ENCODE measurements around the gene MEIG1.

MEIG1 gene

GRCh38 chr10:14918964-14919363, 40.2 kb upstream of the MEIG1 start:
- no peaks in the 10 kb centered on the region for H3K27me3 Mint-ChIP-seq (ENCODE audit: low read depth)
- peaks cover 40% of the 10 kb centered on the region for H3K9me3 Mint-ChIP-seq
- no peak overlapping the region for H3K4me3 Mint-ChIP-seq
- no peak overlapping the region for H3K27ac Mint-ChIP-seq
- peaks cover 93% of the 10 kb centered on the region for H3K36me3 Mint-ChIP-seq (ENCODE audit: low read depth)
- TF ChIP-seq, protein P1, sequence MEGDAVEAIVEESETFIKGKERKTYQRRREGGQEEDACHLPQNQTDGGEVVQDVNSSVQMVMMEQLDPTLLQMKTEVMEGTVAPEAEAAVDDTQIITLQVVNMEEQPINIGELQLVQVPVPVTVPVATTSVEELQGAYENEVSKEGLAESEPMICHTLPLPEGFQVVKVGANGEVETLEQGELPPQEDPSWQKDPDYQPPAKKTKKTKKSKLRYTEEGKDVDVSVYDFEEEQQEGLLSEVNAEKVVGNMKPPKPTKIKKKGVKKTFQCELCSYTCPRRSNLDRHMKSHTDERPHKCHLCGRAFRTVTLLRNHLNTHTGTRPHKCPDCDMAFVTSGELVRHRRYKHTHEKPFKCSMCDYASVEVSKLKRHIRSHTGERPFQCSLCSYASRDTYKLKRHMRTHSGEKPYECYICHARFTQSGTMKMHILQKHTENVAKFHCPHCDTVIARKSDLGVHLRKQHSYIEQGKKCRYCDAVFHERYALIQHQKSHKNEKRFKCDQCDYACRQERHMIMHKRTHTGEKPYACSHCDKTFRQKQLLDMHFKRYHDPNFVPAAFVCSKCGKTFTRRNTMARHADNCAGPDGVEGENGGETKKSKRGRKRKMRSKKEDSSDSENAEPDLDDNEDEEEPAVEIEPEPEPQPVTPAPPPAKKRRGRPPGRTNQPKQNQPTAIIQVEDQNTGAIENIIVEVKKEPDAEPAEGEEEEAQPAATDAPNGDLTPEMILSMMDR (IDR thresholded peaks at IDR 0.05; ENCODE audit: unreplicated experiment in 3 of 3), result no peak
- H3K4me1 Mint-ChIP-seq, result no peaks in the 10 kb centered on the region

DNA sequence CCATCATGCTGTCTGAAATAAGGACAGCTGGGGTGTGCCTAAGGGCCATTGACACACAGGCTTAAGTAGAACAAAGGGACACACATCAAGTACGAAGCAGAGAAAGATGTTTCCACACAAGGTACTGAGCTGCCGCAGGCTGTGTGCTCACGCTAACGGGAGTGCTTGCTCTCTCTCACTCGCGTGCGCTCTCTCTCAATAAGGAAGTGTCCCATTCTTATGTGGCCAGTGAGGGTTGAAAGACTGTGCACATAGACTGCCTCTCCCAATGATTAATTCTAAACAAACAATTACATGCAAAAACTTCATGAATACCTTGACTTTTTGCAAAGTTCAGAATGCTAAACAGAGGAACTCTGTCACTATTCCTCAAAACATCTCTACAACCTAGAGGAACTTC, 35.2 kb upstream of the MEIG1 start:
- TF ChIP-seq, protein P1 (IDR thresholded peaks at IDR 0.05; ENCODE audit: unreplicated experiment in 3 of 3), result no peak
- Mint-ChIP-seq H3K27ac (no peak overlapping the region), H3K27me3 (ENCODE audit: low read depth) (no peaks in the 10 kb centered on the region), H3K4me3 (no peak overlapping the region), H3K9me3 (peaks cover 2% of the 10 kb centered on the region), H3K4me1 (no peaks in the 10 kb centered on the region), H3K36me3 (ENCODE audit: low read depth) (peaks cover 77% of the 10 kb centered on the region)

GRCh38 chr10:14925268-14925667, 33.9 kb upstream of the MEIG1 start:
- H3K27me3 Mint-ChIP-seq (ENCODE audit: low read depth), result no peaks in the 10 kb centered on the region
- no peak overlapping the region for H3K27ac Mint-ChIP-seq
- TF ChIP-seq, protein P1 (IDR thresholded peaks at IDR 0.05; ENCODE audit: unreplicated experiment in 3 of 3), result no peak
- no peaks in the 10 kb centered on the region for H3K4me1 Mint-ChIP-seq
- peaks cover 64% of the 10 kb centered on the region for H3K36me3 Mint-ChIP-seq (ENCODE audit: low read depth)
- no peak overlapping the region for H3K4me3 Mint-ChIP-seq
- H3K9me3 Mint-ChIP-seq, result no peaks in the 10 kb centered on the region

DNA sequence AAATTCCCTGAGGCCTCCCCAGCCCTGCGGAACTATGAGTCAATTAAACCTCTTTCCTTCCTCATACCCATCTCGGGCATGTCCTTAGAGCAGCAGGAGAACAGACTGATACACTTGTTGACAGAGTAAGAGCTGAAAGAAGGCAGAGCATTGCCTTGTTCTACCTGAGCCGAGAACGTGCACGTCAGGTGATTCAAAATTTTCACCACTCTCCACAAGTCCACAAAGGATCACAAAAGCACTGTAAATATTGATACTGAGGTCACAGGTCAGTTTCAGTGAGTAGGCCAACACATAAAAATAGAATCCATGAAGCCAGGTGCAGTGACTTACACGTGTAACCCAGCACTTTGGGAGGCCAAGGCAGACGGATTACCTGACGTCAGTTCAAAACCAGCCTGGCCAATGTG, 33.1 kb upstream of the MEIG1 start:
- Mint-ChIP-seq H3K9me3 (no peaks in the 10 kb centered on the region), H3K4me1 (no peaks in the 10 kb centered on the region), H3K36me3 (ENCODE audit: low read depth) (peaks cover 58% of the 10 kb centered on the region), H3K27me3 (ENCODE audit: low read depth) (no peaks in the 10 kb centered on the region), H3K4me3 (no peak overlapping the region), H3K27ac (no peak overlapping the region)
- TF ChIP-seq, protein P1 (IDR thresholded peaks at IDR 0.05; ENCODE audit: unreplicated experiment in 3 of 3), result no peak

DNA sequence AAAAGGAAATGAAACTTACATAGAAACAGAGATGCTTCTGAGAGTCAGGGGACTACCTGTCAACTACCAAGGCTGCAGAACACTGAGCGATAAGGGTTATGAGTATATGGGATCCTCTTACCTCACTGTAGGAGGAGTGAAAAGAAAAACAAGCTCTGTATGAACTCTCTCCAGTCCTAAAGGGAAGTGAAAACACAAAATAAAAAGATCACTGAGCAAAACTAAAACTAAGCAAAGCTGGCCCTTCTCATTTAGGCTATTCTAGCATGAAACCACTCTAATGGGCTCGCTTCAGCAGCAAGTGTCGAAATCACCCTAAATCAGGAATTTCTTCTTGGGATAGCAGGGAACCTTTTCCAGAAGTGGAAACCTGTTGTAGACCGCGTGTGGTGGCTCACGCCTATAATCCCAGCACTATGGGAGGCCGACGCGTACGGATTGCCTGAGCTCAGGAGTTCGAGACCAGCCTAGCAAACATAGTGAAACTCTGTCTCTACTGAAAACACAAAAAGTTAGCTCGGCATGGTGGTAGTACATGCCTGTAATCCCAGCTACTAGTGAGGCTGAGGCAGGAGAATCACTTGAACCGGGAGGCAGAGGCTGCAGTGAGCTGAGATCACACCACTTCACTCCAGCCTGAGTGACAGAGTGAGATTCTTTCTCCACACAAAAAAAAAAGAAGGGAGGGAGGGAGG, 32.3 kb upstream of the MEIG1 start:
- H3K4me3 Mint-ChIP-seq, result no peak overlapping the region
- peaks cover 55% of the 10 kb centered on the region for H3K36me3 Mint-ChIP-seq (ENCODE audit: low read depth)
- TF ChIP-seq, protein P1 (IDR thresholded peaks at IDR 0.05; ENCODE audit: unreplicated experiment in 3 of 3), result no peak
- no peaks in the 10 kb centered on the region for H3K9me3 Mint-ChIP-seq
- no peaks in the 10 kb centered on the region for H3K4me1 Mint-ChIP-seq
- no peaks in the 10 kb centered on the region for H3K27me3 Mint-ChIP-seq (ENCODE audit: low read depth)
- no peak overlapping the region for H3K27ac Mint-ChIP-seq

- H3K4me1 Mint-ChIP-seq, result peaks cover 3% of the 10 kb centered on the region
- H3K27ac Mint-ChIP-seq, result no peak overlapping the region
- TF ChIP-seq, protein P1 (IDR thresholded peaks at IDR 0.05; ENCODE audit: unreplicated experiment in 3 of 3), result no peak
- no peak overlapping the region for H3K4me3 Mint-ChIP-seq
- H3K36me3 Mint-ChIP-seq (ENCODE audit: low read depth), result peaks cover 53% of the 10 kb centered on the region
- H3K27me3 Mint-ChIP-seq (ENCODE audit: low read depth), result no peaks in the 10 kb centered on the region
- no peaks in the 10 kb centered on the region for H3K9me3 Mint-ChIP-seq
These were observed 28.6 kb upstream of the MEIG1 start for GRCh38 chr10:14930610-14931009.

Measured in nephron (organoid).